Suprapubic skin (tissue), 4 donors: ENCODE data around the gene LCMT1. TPM values are rescaled to one million over a fixed set of nuclear protein-coding genes. Genes with fewer than 3 reads are reported as not detected.

Experiments
- DNase-seq, 2 donors: peaks; one replicate each; pipeline ENCODE4 v3.0.0-alpha.2; 2019; ENCODE audit warnings: low spot score in 2 of 2
- H3K27ac ChIP-seq: fragments of 200-600 bp; sonication (generic); one replicate; pipeline ENCODE4 v1.5.1; 2019
- H3K27me3 ChIP-seq: fragments of 200-600 bp; sonication (generic); one replicate; pipeline ENCODE4 v1.5.1; 2019
- H3K36me3 ChIP-seq: fragments of 200-600 bp; sonication (generic); one replicate; pipeline ENCODE4 v1.5.1; 2019
- H3K4me1 ChIP-seq: fragments of 200-600 bp; sonication (generic); one replicate; pipeline ENCODE4 v1.5.1; 2019
- H3K4me3 ChIP-seq: fragments of 200-600 bp; sonication (generic); one replicate; pipeline ENCODE4 v1.5.1; 2019; ENCODE audit warnings: mild to moderate bottlenecking
- H3K9me3 ChIP-seq: fragments of 200-600 bp; sonication (generic); one replicate; pipeline ENCODE4 v1.5.1; 2019
- CTCF ChIP-seq, 2 donors: fragments of 200-600 bp in 1 of 2; fragments of 450-650 bp in 1 of 2; sonication (generic) in 1 of 2; IDR thresholded peaks; one replicate each; pipeline ENCODE4 v1.5.1; 2016 to 2019; ENCODE audit warnings: antibody characterized with exemption in 2 of 2, mild to moderate bottlenecking in 1 of 2, moderate library complexity in 1 of 2
- EP300 ChIP-seq: sonication (generic); formaldehyde crosslinking; IDR thresholded peaks from one replicate; pipeline ENCODE4 v1.6.1; 2017; ENCODE audit warnings: antibody characterized with exemption
- POLR2A ChIP-seq, 2 donors: fragments of 450-650 bp; IDR thresholded peaks; one replicate each; pipeline ENCODE4 v1.6.1; 2017; ENCODE audit warnings: antibody characterized with exemption in 2 of 2, mild to moderate bottlenecking in 2 of 2, moderate library complexity in 2 of 2
- POLR2AphosphoS5 ChIP-seq, 3 donors: sonication (generic); formaldehyde crosslinking; IDR thresholded peaks; one replicate each; pipeline ENCODE4 v1.6.1; 2017; ENCODE audit warnings: antibody characterized with exemption in 3 of 3
- WGBS: methylation state at CpG from one replicate; pipeline ENCODE4 v1.1.5; 2018; 5-methylcytosine and 5-hydroxymethylcytosine counted together
- total RNA-seq, 4 donors: library from RNA; depleted of rRNA; stranded (reverse); fragments of >200 nt; gene quantifications; one replicate each; pipeline ENCODE4 v1.1.0, GENCODE V29; 2016

Gene LCMT1
- total RNA-seq, 4 donors from 2014 or later = 41.2 to 54.3 (median 42.8) TPM

GRCh38 chr16:25217112-25217511 lies 105.6 kb downstream of the LCMT1 start:
- no peak overlapping the region for H3K27ac ChIP-seq
- H3K36me3 ChIP-seq = no peaks in the 10 kb centered on the region
- H3K4me3 ChIP-seq = no peak overlapping the region
- 89% methylated on average over 13 of the region's 17 CpGs for WGBS
- no peaks in the 10 kb centered on the region for H3K9me3 ChIP-seq
- DNase-seq = no peak
- H3K4me1 ChIP-seq = no peaks in the 10 kb centered on the region
- no peak for TF ChIP-seq CTCF (IDR thresholded peaks at IDR 0.05)
- no peak for TF ChIP-seq POLR2AphosphoS5 (IDR thresholded peaks at IDR 0.05)
- TF ChIP-seq POLR2A (IDR thresholded peaks at IDR 0.05) = no peak
- TF ChIP-seq EP300 = no peak
- H3K27me3 ChIP-seq = no peaks in the 10 kb centered on the region

- TF ChIP-seq POLR2A (IDR thresholded peaks at IDR 0.05) (no peak), CTCF (IDR thresholded peaks at IDR 0.05) (no peak), EP300 (no peak), POLR2AphosphoS5 (IDR thresholded peaks at IDR 0.05) (no peak)
- Histone ChIP-seq H3K27me3 (no peaks in the 10 kb centered on the region), H3K9me3 (no peaks in the 10 kb centered on the region), H3K4me1 (no peaks in the 10 kb centered on the region), H3K27ac (no peak overlapping the region), H3K36me3 (no peaks in the 10 kb centered on the region), H3K4me3 (no peak overlapping the region)
- DNase-seq = no peak
- WGBS = 89% methylated on average over 4 of the region's 4 CpGs
Observed at GRCh38 chr16:25217921-25218320, 106.4 kb downstream of the LCMT1 start.

- no peak for DNase-seq
- TF ChIP-seq POLR2AphosphoS5 (IDR thresholded peaks at IDR 0.05) (no peak), CTCF (IDR thresholded peaks at IDR 0.05) (no peak), POLR2A (IDR thresholded peaks at IDR 0.05) (no peak), EP300 (no peak)
- H3K27ac ChIP-seq = no peak overlapping the region
- H3K27me3 ChIP-seq = no peaks in the 10 kb centered on the region
- no peaks in the 10 kb centered on the region for H3K9me3 ChIP-seq
- H3K4me3 ChIP-seq = no peak overlapping the region
- H3K4me1 ChIP-seq = no peaks in the 10 kb centered on the region
- WGBS = 92% methylated on average over 3 of the region's 3 CpGs
- H3K36me3 ChIP-seq = no peaks in the 10 kb centered on the region
Observed at GRCh38 chr16:25219070-25219737, 107.7 kb downstream of the LCMT1 start.

- H3K27ac ChIP-seq = no peak overlapping the region
- TF ChIP-seq POLR2A (IDR thresholded peaks at IDR 0.05) = no peak
- no peak for TF ChIP-seq CTCF (IDR thresholded peaks at IDR 0.05)
- no peak for TF ChIP-seq POLR2AphosphoS5 (IDR thresholded peaks at IDR 0.05)
- no peaks in the 10 kb centered on the region for H3K36me3 ChIP-seq
- no peaks in the 10 kb centered on the region for H3K27me3 ChIP-seq
- H3K4me3 ChIP-seq = no peak overlapping the region
- H3K9me3 ChIP-seq = no peaks in the 10 kb centered on the region
- H3K4me1 ChIP-seq = no peaks in the 10 kb centered on the region
- no peak for DNase-seq
- 58% methylated on average over 8 of the region's 8 CpGs for WGBS
Observed at GRCh38 chr16:25222959-25223358, 111.4 kb downstream of the LCMT1 start.

GRCh38 chr16:25223964-25224363 lies 112.4 kb downstream of the LCMT1 start:
- 94% methylated on average over 4 of the region's 6 CpGs for WGBS
- Histone ChIP-seq H3K36me3 (no peaks in the 10 kb centered on the region), H3K27ac (no peak overlapping the region), H3K27me3 (no peaks in the 10 kb centered on the region), H3K4me3 (no peak overlapping the region), H3K9me3 (no peaks in the 10 kb centered on the region), H3K4me1 (no peaks in the 10 kb centered on the region)
- DNase-seq = no peak
- TF ChIP-seq EP300 (no peak), CTCF (IDR thresholded peaks at IDR 0.05) (no peak), POLR2AphosphoS5 (IDR thresholded peaks at IDR 0.05) (no peak), POLR2A (IDR thresholded peaks at IDR 0.05) (no peak)
